Measurements from ENCODE around the gene EFCAB12. TPM values are rescaled to one million over a fixed set of nuclear protein-coding genes. Genes with fewer than 3 reads are reported as not detected.

EFCAB12 gene
- total and polyA plus RNA-seq, 2 of the 4 experiments (the other 2 are of a cell fraction), result under 0.01 to 0.17 TPM

DNA sequence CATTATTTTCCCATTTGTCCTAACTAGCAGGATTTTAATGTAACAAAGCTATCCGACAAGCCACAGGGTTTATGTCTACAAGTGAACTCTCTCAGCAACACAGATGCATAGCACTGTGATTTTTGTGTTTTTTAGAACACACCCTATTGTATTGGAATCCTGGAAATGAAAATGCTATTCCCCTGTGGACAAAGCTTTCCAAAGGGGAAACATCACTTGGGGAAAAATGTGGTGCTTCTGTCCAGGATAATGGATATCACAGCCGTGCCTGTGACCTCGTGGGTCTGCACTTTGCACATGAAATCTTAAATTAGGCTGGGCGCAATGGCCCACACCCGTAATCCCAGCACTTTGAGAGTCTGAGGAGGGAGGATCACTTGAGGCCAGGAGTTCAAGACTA is 60.6 kb downstream of the EFCAB12 start:
- DNase-seq (no peak), ATAC-seq (ENCODE audit: low read depth) (no peak)
- BruUV-seq (replicated peaks), result no TSS peak
- H2BK20ac ChIP-seq (ENCODE audit: low read depth, low read length), result no peak overlapping the region
- no peak for TF ChIP-seq SMC3 (IDR thresholded peaks at IDR 0.05; ENCODE audit: low read depth, low read length)
- TF ChIP-seq NFE2L2 (IDR thresholded peaks at IDR 0.05; ENCODE audit: low read depth, low read length), result no peak
- no peak for TF ChIP-seq RAD21 (IDR thresholded peaks at IDR 0.05; ENCODE audit: low read length)
- TF ChIP-seq RCOR1 (IDR thresholded peaks at IDR 0.05; ENCODE audit: insufficient replicate concordance, low read length), result no peak
- no peak for TF ChIP-seq MAZ (IDR thresholded peaks at IDR 0.05; ENCODE audit: borderline replicate concordance, low read depth, low read length)
- TF ChIP-seq, protein P1, sequence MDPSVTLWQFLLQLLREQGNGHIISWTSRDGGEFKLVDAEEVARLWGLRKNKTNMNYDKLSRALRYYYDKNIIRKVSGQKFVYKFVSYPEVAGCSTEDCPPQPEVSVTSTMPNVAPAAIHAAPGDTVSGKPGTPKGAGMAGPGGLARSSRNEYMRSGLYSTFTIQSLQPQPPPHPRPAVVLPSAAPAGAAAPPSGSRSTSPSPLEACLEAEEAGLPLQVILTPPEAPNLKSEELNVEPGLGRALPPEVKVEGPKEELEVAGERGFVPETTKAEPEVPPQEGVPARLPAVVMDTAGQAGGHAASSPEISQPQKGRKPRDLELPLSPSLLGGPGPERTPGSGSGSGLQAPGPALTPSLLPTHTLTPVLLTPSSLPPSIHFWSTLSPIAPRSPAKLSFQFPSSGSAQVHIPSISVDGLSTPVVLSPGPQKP (IDR thresholded peaks at IDR 0.05; ENCODE audit: borderline replicate concordance, low read depth, low read length), result no peak
- TF ChIP-seq, protein P2, sequence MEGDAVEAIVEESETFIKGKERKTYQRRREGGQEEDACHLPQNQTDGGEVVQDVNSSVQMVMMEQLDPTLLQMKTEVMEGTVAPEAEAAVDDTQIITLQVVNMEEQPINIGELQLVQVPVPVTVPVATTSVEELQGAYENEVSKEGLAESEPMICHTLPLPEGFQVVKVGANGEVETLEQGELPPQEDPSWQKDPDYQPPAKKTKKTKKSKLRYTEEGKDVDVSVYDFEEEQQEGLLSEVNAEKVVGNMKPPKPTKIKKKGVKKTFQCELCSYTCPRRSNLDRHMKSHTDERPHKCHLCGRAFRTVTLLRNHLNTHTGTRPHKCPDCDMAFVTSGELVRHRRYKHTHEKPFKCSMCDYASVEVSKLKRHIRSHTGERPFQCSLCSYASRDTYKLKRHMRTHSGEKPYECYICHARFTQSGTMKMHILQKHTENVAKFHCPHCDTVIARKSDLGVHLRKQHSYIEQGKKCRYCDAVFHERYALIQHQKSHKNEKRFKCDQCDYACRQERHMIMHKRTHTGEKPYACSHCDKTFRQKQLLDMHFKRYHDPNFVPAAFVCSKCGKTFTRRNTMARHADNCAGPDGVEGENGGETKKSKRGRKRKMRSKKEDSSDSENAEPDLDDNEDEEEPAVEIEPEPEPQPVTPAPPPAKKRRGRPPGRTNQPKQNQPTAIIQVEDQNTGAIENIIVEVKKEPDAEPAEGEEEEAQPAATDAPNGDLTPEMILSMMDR (conservative IDR thresholded peaks at IDR 0.05; ENCODE audit: low read depth, low read length), result no peak
- TF ChIP-seq, protein P3, sequence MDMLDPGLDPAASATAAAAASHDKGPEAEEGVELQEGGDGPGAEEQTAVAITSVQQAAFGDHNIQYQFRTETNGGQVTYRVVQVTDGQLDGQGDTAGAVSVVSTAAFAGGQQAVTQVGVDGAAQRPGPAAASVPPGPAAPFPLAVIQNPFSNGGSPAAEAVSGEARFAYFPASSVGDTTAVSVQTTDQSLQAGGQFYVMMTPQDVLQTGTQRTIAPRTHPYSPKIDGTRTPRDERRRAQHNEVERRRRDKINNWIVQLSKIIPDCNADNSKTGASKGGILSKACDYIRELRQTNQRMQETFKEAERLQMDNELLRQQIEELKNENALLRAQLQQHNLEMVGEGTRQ (IDR thresholded peaks at IDR 0.05; ENCODE audit: low read depth, low read length), result no peak
- no peak for TF ChIP-seq RFX5 (IDR thresholded peaks at IDR 0.05; ENCODE audit: low read depth, low read length)
- TF ChIP-seq FOS (IDR thresholded peaks at IDR 0.05; ENCODE audit: low read depth, low read length), result no peak
- TF ChIP-seq CHD1 (IDR thresholded peaks at IDR 0.05; ENCODE audit: low read depth, low read length), result no peak
- TF ChIP-seq BHLHE40 (IDR thresholded peaks at IDR 0.05; ENCODE audit: low read depth, low read length), result no peak
- no peak for TF ChIP-seq MXI1 (IDR thresholded peaks at IDR 0.05; ENCODE audit: borderline replicate concordance, low read depth, low read length)
- TF ChIP-seq CEBPB (IDR thresholded peaks at IDR 0.05; ENCODE audit: low read depth, low read length), result no peak
- no peak for TF ChIP-seq MAFK (IDR thresholded peaks at IDR 0.05; ENCODE audit: low read depth, low read length)
- TF ChIP-seq POLR2A (IDR thresholded peaks at IDR 0.05; ENCODE audit: low read depth, low read length), result no peak
- ChIA-PET CTCF (interaction anchor here (0.7 kb wide), 1 partner anchor 15 kb away, joined by 3 read pairs; no protein-coding TSS in a partner anchor), POLR2A (ENCODE audit: unreplicated experiment) (no interaction called here)
- H2AK9ac ChIP-seq (replicated peaks; ENCODE audit: low read depth, low read length, poor library complexity), result no peak overlapping the region
- no peaks in the 10 kb centered on the region for H3K36me3 ChIP-seq (ENCODE audit: control insufficient read depth, insufficient read depth, low read length)
- no peak overlapping the region for H2BK120ac ChIP-seq (ENCODE audit: low read depth, low read length)
- dilution Hi-C loops (cut with HindIII; ENCODE audit: low sequenced_read_pairs, unreplicated experiment) (no loop called here), intact Hi-C loops (cut with micrococcal nuclease) (no loop called here), in situ Hi-C loops (cut with MboI; ENCODE audit: low sequenced_read_pairs) (no loop called here)
- no peak overlapping the region for H2AFZ ChIP-seq (replicated peaks; ENCODE audit: low read length, poor library complexity)
- H3K27me3 ChIP-seq (ENCODE audit: control insufficient read depth, insufficient read depth, low read length), result peaks cover 19% of the 10 kb centered on the region
- H4K5ac ChIP-seq (ENCODE audit: low read depth, low read length), result no peak overlapping the region
- no peak overlapping the region for H3K23ac ChIP-seq (ENCODE audit: low read depth, low read length)
- H4K20me1 ChIP-seq (ENCODE audit: insufficient read depth, low read length), result no peaks in the 10 kb centered on the region; the same call in 1 of the 2 replicates
- H3K4ac ChIP-seq (ENCODE audit: low read depth, low read length), result no peak overlapping the region
- H2BK15ac ChIP-seq (ENCODE audit: low read depth, low read length), result no peak overlapping the region
- no peak overlapping the region for H4K91ac ChIP-seq (ENCODE audit: insufficient read depth, low read depth, low read length)
- WGBS, 2 experiments (ENCODE audit: extremely low coverage in 2 of 2, insufficient read length in 1 of 2), result no CpG with 5 or more reads among the region's 5 CpGs
- no peak overlapping the region for H3K27ac ChIP-seq (ENCODE audit: insufficient read depth, low read length)
- no peak overlapping the region for H3K4me3 ChIP-seq (ENCODE audit: insufficient read depth, low read depth, low read length)
- no peak overlapping the region for H3K18ac ChIP-seq (ENCODE audit: low read depth, low read length)
- no peak overlapping the region for H3K9ac ChIP-seq (ENCODE audit: low read depth, low read length)
- no peak overlapping the region for H2AK5ac ChIP-seq (ENCODE audit: low read depth, low read length)
- H3K79me1 ChIP-seq (ENCODE audit: low read depth in 1 of 2, low read length in 2 of 2), result no peaks in the 10 kb centered on the region
- H4K8ac ChIP-seq (ENCODE audit: low read depth in 2 of 2, low read length in 2 of 2), result no peak overlapping the region
- no peak overlapping the region for H3K14ac ChIP-seq (replicated peaks; ENCODE audit: low read depth, low read length)
- no peaks in the 10 kb centered on the region for H3K9me3 ChIP-seq (ENCODE audit: control insufficient read depth, insufficient read depth, low read length)
- H2BK5ac ChIP-seq (ENCODE audit: low read depth, low read length, poor library complexity, severe bottlenecking), result no peak overlapping the region
- no peaks in the 10 kb centered on the region for H3K4me1 ChIP-seq (ENCODE audit: control insufficient read depth, insufficient read depth, low read length)
- H3K9me1 ChIP-seq (ENCODE audit: insufficient read depth, low read length), result peaks cover 11% of the 10 kb centered on the region
- H3K56ac ChIP-seq (ENCODE audit: extremely low read depth, insufficient read depth, low read length), result no peak overlapping the region
- no peak overlapping the region for H3K4me2 ChIP-seq (ENCODE audit: low read depth, low read length)
